Posterior cingulate gyrus (tissue), 11 donors: Measurements from ENCODE around the gene WASHC3.
A peak's percentile ranks its signal among the peaks of the same experiment; 100 is the strongest.
"Not testable (repeated sequence)": the region's sequence is repeated elsewhere in the genome, so short reads cannot be mapped to it uniquely, and the experiment has no call there.

Experiments used
- DNase-seq, 10 donors: peaks; one replicate each; pipeline versions ENCODE4 v3.0.0 to v3.0.0-alpha.2; 2020 to 2021; ENCODE audit warnings: mixed read lengths in 3 of 10
- intact Hi-C: fragments of 100-400 bp; cut with DNase I; formaldehyde crosslinking; loops from one replicate; pipeline ENCODE4 v1.15.1; 2023

WASHC3 gene

GRCh38 chr12:102052192-102053061, 9.4 kb downstream of the WASHC3 start:
- DNase-seq = peak in 2 of 10 donors; percentile 55 to 57
- intact Hi-C loops = no loop called here

GRCh38 chr12:102051431-102051965, 10.3 kb downstream of the WASHC3 start:
- DNase-seq = no peak
- intact Hi-C loops = no loop called here

- no peak for DNase-seq
- intact Hi-C loops = no loop called here
These were observed 10.9 kb downstream of the WASHC3 start for GRCh38 chr12:102050660-102051430.

DNA sequence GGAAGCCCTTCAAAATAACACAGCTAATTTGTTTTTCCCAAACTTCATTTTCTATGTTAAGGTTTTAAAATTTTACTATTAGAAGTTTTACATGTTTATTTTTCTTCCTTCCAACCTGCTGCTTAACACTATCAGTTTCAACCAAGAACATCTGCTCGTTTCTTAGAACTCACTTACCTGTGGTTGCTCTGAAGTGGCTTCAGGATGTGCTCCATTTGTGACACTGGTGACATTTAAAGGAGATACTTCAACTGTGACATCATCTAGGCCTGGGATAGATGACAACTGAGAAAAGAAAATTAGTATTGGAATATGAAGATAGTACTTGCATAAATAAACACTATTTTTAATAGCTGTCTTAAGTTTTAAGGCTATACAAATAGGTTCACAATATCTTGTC, 17.9 kb downstream of the WASHC3 start:
- DNase-seq = no peak
- intact Hi-C loops = no loop called here

DNA sequence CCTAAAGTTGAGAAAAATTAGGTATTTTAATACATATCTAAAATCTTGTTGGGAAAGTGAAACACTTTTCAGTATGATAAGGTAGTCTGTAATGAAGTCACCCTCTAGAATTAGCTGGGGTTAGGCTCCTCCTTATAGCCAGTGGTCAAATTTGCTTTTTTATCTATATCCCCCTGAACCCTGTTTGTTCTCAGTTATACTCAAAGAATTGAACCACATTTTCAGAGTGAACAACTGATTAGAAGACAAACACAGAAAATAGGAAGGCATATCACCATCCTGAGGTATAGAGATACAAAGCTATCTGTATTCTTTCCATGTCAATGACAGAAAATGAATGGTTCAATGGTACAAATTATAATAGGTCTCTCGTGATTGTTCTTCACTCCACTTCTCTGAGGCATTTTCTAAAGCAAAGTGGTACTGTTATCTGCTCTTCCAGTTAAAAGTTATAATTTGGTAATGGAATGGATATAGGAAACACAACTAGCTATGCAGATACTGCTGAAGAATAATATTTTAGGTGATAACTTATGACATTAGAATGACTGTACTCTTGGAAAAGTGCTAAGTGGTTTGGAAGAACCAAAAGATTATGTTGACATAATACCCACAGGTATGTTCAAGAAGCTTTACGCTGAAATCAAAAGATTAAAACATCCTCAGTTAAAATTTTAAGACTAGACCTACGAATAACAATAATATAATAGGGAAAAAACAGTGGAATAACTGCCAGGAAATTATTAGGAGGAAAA, 27.6 kb downstream of the WASHC3 start:
- no peak for DNase-seq
- intact Hi-C loops = no loop called here

DNA sequence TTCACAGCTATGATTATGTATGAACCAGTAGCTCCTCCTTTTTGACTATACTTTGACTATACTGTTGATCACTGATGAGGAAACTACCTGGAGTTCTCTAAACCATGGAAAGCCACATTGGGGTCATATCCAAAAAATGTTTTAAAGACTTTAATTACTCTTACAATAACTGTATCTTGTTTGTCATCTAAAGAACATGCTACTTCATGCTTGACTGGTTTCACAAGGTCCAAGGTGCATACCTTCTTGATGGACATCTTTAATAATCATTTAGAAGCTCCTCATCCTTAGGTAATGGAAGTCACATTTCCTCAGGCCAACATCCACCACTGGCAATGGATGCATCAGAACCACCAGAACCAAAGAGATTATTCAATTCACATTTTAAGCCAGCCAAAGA, 29.9 kb downstream of the WASHC3 start:
- intact Hi-C loops = no loop called here
- no peak for DNase-seq

DNA sequence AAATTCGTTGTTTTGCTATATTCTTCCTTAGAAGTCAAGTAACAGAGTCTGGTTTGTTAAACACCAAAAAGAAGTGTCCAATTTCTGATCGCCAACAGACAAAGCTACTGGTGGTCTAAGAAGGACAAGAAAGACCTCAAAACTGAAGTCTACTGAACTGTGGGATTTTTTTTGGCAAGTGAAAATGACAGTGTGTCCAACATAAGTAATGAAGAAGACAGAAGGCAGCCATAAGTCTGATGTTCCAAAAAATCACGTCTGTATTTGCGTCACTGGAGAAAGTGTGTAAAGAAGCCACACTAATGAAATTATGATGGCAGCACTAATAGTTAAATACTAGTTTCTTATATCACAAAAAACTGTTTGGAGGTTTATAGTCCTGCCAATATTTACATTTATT, 32.6 kb downstream of the WASHC3 start:
- intact Hi-C loops = no loop called here
- DNase-seq = no peak

DNA sequence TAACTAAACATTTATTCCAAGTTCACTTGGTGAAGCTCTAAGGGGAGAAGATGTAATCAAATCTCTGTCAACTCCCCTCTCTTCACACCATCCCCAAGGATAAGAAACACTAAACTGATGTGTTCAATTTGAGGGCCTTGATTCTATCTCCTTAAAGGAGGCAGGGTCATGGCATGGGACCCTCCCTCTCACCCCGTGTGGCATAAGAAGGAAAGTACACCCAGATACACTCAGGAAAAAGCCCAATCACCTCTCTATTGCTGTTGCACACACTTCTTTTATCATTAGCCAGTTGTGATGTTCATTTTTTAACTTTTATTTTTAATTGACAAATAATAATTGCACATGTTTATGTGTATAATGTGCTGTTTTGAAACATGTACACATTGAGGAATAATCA, 35.1 kb downstream of the WASHC3 start:
- no peak for DNase-seq
- intact Hi-C loops = no loop called here

GRCh38 chr12:102024765-102025164, 37.0 kb downstream of the WASHC3 start:
- intact Hi-C loops = no loop called here
- no peak for DNase-seq

GRCh38 chr12:102023343-102023930, 38.4 kb downstream of the WASHC3 start:
- no peak for DNase-seq
- intact Hi-C loops = no loop called here

GRCh38 chr12:102022286-102022685, 39.5 kb downstream of the WASHC3 start:
- DNase-seq = no peak
- intact Hi-C loops = no loop called here

GRCh38 chr12:102021540-102022246, 40.1 kb downstream of the WASHC3 start:
- no peak for DNase-seq
- intact Hi-C loops = no loop called here

DNA sequence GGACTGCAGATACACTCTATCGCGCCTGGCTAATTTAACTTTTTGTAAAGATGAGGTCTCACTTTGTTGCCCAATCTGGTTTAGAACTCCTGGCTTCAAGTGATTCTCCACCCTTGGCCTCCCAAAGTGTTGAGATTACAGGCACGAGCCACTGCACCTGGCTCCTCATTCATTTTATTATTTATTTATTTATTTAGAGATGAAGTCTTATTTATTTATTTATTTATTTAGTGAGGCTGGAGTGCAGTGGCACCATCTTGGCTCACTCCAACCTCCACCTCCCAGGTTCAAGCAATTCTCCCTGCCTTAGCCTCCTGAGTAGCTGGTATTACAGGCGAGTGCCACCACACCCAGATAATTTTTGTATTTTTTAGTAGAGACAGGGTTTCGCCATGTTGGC, 43.2 kb downstream of the WASHC3 start:
- intact Hi-C loops, DNase-seq: not testable (repeated sequence)

DNA sequence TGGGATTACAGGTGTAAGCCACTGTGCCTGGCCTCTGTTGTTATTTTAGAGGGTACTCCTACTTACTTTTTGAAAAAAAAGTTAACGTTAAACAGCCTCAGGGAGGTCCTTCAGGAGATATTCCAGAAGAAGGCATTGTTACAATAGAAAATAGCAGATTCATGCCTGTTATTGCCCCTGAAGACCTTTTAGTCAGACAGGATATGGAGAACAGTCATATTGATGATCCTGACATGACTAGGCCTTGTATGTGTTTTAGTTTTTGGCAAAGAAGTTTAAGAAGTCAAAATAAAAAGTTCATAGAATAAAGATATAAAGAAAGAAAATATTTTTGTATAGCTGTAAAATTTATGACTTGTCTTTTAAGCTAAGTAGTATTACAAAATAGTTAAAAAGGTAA, 45.3 kb downstream of the WASHC3 start:
- no peak for DNase-seq
- intact Hi-C loops = no loop called here

DNA sequence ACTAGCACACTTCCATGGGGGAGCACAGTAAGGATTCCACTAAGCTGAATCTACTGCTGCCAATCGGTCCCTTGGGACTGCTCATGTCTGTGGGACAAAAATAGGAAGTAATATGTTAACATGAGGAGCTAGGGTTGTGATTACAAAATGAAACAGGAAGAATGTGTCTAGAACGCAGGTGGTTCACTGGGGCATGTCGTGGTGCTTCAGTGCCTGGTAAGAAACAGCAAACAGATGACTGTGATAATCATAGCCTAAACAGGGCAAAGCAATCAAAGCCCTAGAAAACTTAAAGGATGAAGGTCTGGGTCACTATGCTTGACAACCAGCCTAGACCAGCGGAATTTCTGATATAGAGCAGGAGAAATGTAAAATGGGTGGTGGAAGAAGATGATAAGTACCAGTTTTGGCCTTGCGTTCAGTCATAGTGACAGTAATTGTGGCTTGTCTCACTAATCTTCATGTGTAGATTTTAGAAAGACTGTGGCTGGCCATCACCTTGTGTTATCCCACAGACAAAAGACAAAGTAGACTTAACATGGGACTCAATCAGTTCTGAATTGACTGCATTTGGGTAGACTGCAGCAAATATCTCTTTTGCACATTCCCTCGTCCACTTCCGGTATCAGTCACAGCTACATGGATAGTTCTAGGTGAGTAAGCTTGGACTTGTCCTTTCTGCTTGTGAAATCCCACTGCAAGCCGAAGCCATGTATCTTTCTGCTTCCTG, 51.4 kb downstream of the WASHC3 start:
- intact Hi-C loops = no loop called here
- DNase-seq = no peak

DNA sequence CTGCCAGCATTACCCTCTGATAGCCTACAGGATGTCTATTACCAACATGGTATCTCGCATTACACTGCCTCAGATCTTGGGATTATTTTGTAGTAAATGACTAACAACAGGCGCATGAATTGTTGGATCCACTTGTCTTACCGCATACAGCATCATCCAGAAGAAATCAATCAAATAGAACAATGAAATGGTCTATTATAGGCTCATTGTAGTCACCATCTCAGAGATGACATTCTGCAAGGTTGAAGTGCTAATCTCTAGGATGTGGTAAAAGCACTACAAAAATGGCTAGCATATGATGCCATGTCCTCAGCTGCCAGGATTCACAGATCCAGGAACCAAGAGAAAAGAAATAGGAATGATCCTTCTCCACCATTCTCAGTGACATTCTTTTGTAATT, 52.0 kb downstream of the WASHC3 start:
- intact Hi-C loops = no loop called here
- DNase-seq = no peak

DNA sequence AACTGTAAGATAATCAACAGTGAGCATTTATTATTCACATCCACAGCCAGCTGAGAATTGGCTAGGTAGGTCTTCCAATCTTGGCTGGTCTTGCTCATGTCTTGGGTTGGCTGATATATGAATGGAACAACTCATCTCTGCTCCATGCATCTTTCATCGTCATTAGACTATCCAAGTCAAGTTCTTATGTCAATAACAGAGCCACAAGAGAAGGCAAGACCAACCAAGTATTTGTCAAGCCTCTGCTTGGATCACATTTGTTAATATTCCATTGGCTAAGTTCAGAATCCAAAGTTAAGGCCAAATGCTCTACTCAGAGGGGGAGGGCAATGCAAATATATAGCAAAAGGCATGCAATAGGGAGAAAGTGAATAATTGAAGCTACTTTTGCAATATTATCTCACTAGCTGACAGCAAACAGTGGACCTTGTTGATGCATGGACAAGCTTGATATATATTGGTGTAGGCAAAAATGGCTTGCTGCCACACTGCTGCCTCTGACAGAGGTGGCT, 53.1 kb downstream of the WASHC3 start:
- intact Hi-C loops = no loop called here
- DNase-seq = no peak

- no peak for DNase-seq
- intact Hi-C loops = no loop called here
These were observed 56.5 kb downstream of the WASHC3 start for GRCh38 chr12:102005256-102005655.

DNA sequence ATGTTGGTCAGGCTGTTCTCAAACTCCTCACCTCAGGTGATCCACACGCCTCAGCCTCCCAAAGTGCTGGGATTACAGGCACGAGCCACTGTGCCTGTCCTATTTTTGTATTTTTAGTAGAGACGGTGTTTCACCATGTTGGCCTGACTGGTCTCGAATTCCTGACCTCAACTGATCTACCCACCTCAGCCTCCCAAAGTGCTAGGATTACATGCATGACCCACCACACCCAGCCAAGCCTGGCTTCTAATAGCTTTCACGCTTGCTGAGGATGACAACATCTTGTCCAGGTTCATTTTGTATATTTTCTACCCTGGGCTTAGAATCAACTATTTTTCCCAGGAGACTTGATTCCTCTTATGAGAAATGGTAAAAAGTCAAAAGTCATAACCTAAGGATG, 64.7 kb downstream of the WASHC3 start:
- no peak for DNase-seq
- intact Hi-C loops = no loop called here
